ENCODE data around the gene HEATR5A.

DNA sequence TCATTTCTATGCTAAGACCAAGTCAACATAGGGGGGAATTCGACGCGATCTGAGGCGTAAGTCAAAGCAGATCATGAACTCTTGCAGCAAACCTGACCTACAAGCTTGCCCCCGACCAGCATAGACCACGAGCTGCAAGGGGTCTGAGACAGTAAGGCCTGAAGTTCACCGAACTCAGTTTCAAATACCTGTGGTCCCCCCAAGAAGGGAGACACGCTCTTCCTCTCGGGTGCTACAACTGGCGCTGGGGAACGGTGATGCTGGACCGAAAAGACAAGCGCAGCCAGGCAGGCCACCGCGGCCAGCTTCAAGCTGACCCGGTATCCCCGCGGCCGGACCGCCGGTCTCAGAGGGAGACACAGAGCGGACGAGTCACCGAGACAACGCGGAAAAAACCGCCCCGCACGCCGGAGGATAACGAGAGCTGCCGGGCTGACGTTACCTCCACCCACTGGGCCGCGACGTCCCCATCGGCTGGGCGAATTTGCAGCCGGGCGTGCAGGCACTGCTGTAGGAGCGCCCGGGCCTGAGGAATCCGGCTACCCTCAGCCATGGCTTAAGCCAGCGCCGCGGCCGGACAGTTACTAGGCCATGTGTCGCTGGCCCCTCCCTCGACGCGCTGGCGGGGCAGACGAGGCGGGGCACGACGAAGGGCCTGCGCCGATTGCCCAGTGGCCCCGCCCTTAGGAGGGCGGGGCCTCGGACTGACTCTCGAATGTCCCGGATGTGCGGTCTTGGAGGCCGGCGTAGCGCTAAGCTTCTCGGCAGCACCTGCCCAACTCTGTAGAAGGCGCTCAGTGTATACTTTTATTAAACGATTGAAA, 36.7 kb upstream of the HEATR5A start, which contains the start of gene DTD2:
- TF ChIP-seq, protein P1, sequence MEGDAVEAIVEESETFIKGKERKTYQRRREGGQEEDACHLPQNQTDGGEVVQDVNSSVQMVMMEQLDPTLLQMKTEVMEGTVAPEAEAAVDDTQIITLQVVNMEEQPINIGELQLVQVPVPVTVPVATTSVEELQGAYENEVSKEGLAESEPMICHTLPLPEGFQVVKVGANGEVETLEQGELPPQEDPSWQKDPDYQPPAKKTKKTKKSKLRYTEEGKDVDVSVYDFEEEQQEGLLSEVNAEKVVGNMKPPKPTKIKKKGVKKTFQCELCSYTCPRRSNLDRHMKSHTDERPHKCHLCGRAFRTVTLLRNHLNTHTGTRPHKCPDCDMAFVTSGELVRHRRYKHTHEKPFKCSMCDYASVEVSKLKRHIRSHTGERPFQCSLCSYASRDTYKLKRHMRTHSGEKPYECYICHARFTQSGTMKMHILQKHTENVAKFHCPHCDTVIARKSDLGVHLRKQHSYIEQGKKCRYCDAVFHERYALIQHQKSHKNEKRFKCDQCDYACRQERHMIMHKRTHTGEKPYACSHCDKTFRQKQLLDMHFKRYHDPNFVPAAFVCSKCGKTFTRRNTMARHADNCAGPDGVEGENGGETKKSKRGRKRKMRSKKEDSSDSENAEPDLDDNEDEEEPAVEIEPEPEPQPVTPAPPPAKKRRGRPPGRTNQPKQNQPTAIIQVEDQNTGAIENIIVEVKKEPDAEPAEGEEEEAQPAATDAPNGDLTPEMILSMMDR (conservative IDR thresholded peaks at IDR 0.05; ENCODE audit: low read depth, low read length), result 0 out of 2 replicates have a peak, but pooled peaks have one; percentile 12
- no peak for TF ChIP-seq EZH2 (IDR thresholded peaks at IDR 0.05; ENCODE audit: borderline replicate concordance, low read depth, low read length, poor library complexity, severe bottlenecking)
